Frontal cortex (tissue), 4 donors: ENCODE results near the gene RPRD2. TPM values are rescaled to one million over a fixed set of nuclear protein-coding genes. Genes with fewer than 3 reads are reported as not detected.
"Not testable (repeated sequence)": the region's sequence is repeated elsewhere in the genome, so short reads cannot be mapped to it uniquely, and the experiment has no call there.

Experiments
- DNase-seq, 2 donors: peaks; one replicate each; pipeline ENCODE4 v3.0.0; 2012; ENCODE audit warnings: low spot score in 2 of 2
- FAIRE-seq: peaks from 2 replicates; lab custom pipeline; 2012; peaks lifted over from hg19 to GRCh38; lab: Jason Lieb, UNC
- total RNA-seq: library from RNA; depleted of rRNA; stranded (reverse); fragments of >200 nt; gene quantifications from one replicate; pipeline ENCODE4 v1.2.3, GENCODE V29; 2014
- donor health status: control.
- donor health status: control.
- donor health status: control.

The RPRD2 gene
- total RNA-seq = 15.5 TPM

DNA sequence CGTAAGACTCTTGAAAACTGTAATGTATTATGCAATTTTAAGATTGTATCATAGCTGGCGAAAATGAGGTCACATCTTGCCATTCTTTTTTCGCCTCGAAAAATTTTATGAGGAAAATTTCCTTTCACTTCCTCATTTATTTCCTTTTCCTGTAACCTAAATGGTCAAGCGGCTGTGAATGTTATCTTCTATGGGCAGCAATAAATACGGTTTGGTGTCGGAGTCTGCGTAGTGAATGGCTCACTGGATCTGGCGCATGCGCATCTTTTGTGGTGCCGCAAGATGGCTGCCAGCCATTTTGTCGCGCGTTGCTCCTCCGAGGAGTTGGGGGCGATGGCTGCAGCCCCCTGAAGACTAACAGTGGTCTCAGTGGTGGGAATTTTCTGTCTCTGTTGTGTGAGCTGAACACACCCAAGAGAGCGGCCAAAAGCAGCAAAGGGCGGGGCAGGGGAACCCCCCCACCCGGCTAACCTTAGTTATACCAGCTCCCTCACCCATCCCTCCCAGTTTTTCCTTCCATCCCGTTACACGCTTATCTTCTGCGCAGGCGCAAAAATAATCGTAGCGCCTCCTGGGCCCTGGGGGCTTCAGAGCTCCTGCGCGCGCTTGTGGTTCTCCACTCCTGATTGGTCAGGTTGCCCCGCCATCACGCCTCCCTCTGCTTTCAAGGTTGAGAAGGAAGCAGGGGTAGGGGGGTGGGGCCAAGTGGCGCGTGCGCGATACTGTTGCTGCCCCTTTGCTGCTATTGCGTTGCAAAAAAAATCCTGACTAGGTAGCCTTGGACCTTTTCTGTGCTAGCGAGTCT, at the start of gene RPRD2:
TSS of gene RPRD2 (plus strand) at position 722 of the 805 bp plus-strand sequence. CDS start 568 bp downstream, outside the sequence.
- peak; percentile 86 to 90 for DNase-seq
- FAIRE-seq = no peak

DNA sequence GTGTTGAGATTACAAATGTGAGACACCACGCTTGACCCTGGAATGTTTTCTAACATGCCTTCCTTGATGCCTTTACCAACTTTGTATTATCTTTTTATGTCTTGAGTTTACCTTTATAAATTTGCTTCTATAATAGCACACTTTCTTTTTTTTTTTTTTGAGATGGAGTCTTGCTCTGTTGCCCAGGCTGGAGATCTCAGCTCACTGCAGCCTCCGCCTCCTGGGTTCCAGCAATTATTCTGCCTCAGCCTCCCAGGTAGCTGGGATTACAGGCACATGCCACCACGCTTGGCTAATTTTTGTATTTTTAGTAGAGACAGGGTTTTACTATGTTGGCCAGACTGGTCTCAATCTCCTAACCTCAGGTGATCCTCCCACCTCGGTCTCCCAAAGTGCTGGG, 49.3 kb upstream of the RPRD2 start:
- DNase-seq, FAIRE-seq: not testable (repeated sequence)

DNA sequence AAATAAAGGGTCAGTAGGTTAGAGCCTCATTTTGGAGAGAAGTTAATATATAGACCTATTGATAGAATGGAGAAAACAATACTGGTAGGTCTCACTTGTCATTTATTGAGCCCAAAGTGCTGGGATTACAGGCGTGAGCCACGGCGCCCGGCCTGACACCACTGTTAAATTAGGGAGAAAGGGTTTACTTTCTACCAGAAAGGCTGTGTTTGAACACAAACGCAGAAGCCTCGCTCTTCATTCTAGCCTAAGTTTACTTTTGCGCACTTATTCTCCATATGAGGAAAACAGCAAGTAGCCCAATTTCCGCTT, 43.3 kb upstream of the RPRD2 start:
- FAIRE-seq = no peak

DNA sequence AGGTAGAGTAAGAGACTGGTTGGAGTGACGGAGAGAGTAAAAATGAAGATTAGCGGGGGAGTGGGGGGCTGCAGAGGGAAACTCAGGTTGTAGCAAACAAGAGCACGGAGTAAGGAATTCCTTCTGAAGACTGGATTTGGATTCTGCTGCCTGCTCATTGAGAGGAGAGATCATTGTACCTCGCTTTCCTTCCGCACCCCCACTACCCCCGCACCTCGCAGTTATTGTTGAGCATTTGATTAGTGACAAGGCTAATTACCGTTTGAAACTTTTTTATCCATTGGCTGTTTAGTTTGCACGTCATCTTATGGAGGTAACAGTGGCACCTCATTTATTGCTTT, 42.2 kb upstream of the RPRD2 start:
- no peak for DNase-seq
- FAIRE-seq = no peak

More for the DNA sequence above, 43.3 kb upstream of the RPRD2 start:
- DNase-seq = no peak

DNA sequence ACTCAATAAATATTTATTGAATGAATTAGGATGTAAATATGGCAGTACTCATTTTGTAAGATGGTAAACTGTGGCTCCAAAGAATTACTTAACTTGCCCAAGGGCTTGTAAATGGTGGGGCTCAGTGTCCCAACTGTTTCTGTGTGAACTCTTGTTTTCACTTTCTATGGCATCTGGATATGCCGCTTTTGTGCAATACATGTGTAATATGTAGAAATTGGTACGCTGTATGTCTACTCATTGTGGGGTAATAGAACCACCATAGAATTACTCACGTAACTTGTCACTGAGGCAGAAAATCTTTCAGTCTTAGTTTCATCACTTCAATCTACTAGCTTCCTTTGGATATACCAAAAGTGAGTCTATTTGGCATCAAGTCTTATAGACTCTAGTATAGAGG, 41.6 kb upstream of the RPRD2 start:
- DNase-seq (no peak), FAIRE-seq (no peak)

DNA sequence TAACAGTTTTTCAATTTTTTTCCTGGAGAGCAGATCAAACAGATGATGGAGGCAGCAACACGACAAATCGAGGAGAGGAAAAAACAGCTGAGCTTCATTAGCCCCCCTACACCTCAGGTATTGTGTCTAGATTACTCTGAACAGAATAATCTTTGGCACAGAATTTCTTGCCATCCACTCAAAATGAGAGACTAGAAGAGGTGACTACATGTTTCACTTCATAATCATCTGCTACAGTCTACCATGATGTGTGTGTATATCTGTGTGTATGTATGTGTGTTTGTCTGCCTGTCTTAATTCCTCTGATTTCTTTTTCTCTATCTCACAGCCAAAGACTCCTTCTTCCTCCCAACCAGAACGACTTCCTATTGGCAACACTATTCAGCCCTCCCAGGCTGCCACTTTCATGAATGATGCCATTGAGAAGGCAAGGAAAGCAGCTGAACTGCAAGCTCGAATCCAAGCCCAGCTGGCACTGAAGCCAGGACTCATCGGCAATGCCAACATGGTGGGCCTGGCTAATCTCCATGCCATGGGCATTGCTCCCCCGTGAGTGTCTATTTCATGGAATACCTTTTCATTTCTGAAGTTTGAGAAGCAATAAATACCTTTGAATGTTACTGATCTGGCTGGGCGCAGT, 31.2 kb upstream of the RPRD2 start:
- no peak for DNase-seq
- no peak for FAIRE-seq

DNA sequence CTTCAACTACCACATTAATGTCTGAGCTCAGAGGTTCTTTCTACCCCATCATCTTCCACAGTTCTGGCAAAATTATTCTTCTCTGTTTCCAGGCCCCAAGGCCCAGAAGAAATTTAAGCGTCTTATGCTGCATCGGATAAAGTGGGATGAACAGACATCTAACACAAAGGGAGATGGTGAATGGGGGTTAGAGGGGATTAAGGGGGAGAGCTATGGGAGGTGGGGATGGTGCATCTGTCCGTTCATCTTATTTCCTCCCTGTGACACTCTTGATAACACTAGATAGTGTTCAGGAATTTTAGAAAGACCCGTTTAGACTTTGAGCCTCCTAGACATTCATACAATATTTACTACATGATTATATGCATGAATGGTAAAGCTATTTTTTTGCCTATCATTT, 17.6 kb upstream of the RPRD2 start:
- FAIRE-seq = no peak
- no peak for DNase-seq

DNA sequence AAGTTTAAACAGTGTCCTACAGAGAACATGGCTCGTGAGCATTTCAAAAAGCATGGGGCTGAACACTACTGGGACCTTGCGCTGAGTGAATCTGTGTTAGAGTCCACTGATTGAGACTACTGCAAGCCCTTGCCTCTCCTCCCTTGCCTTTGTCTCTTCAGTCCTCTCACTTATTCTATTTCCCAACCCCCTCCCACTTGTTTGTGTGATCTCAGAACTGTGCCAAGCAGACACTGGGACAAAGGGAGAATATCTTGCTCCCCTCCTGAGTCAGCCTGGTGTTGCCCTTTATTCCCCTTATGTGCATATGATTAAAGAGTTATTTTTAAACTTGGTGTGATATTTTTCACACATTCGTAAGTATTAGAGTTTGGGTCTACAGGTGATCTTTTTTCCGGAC, 11.1 kb upstream of the RPRD2 start:
- FAIRE-seq (no peak), DNase-seq (no peak)

DNA sequence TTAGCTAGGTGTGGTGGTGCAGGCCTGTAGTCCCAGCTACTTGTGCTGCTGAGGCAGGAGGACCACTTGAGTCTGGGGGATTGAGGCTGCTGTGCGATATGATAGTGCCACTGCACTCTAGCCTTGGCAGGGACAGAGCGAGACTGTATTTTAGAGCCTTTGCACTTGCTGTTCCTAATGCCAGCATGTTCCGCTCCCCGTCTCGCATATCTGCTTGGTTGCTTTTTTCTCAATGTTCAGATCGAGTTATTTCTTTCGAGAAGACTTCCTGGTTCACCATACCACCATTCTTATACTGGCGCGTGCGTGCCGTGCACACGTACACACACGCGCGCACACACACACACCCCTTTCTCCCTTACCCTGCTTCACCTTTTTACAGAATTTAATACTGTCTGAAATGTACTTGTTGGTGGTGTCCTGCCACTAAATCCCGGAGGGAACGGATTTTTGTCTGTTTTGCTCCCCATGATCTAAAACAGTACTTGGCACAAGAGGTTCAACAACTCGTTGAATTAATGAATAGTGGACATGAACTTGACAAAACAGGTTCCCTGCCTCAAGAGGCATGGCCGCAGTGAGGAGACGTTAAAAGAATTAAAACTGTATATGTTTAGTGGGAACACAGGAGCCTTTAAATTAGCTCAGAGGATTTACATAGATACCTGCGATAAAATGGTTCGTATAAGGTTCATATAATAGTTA, 1.1 kb upstream of the RPRD2 start:
- FAIRE-seq = no peak
- no peak for DNase-seq

DNA sequence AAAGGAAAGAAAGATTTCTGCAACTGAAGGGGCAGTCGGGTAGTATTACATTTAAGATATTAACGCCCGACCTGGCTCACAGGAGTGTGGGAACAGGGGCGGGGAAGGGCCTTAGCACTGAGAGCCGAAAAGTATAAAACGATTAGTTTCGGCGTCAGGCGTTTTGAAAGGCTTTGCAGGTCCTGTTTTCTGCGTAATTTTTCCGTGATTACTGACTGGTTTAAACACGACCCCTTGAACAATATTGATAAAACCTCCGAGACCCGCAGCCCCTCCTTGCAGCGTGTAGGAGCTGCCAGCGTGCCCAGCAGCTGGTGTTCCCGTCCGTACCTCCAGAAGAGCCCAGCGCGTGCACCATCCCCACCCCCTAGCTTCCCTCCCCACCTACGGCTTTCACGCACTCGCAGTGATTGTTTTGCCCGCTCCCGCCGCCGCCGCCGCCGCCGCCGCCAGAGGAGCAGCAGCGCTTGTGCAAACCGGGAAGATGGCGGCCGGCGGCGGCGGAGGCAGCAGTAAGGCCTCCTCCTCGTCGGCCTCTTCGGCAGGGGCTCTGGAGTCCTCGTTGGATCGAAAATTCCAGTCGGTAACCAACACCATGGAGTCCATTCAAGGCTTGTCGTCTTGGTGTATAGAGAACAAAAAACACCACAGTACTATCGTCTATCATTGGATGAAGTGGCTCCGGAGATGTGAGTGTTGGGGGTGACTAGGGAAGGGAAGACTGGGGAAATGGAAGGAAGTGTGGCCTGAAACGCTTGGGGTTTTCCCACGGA, 470 bp downstream of the RPRD2 start:
- DNase-seq (peak; percentile 46 to 51), FAIRE-seq (no peak)

DNA sequence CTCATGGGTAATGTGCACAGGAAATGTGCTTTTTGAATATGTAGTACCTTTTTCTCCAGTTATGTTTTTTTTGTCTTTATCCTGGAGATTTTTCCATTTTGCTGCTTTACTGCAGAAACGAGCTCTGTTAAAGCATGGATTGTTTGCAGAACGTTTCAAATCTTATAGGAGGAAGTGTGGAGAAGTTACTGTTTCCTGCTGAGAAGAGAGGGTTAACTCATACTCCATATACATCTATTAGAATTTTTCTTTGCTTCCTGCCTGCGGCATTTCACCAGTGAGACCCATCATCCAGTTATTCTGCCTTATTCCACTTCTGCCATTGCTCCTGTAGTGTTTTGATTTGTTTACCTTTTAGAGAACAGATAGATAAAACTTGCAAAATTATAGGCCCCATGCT, 2.0 kb downstream of the RPRD2 start:
- DNase-seq (no peak), FAIRE-seq (no peak)

DNA sequence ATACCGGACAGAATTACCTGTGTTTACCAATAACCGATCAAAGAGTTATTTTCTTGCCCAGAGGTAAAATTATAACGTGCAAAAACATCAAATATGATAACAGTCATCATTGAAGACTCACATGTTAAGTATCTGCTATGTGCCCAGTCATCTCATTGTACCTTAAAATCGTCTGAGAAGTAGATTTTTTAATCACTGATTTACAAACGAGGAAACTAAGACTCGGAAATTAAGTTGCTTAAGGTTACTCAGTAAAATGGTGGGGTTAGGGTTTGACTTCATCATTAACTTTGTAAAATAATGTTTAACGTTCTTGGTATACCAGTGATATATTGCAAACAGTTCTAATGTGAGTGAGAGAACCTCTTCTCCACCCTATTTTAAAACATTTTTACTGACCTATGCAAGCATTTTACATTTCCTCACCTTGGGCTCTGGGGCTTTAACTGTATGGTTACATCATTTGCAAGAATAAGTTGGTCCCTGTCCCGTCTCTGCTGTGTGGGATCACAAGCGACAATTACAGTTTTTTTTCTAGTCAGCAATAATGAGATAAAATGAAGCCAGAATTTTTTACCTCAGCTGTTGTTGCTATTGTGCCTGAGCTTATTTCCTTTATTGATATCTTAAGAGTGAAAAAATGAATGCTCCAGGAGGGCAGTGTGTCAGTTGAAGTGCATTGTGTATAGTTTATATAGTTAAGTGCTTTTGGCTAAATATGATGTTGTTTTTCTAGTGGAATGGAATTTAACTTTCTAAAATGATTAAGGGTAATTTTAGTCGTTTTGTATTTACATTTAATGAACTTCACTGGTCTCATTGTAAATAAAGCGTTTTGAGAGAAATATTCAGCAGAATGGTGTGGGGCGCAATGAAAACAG, 2.7 kb downstream of the RPRD2 start:
- FAIRE-seq (no peak), DNase-seq (no peak)

DNA sequence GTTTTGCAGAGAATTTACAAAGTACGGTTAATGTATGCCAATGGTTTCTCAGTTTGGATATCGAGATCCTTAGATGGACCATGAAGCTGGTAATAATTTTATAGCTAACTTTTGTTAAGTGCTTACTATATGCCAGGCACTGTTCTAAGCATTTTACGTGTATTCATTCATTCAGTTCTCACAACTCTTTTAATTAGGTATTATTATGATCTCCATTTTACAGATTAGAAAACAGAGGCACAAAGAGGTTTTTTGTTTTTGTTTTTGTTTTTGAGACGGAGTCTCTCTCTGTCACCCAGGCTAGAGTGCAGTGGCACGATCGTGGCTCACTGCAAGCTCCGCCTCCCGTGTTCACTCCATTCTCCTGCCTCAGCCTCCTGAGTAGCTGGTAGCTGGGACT, 7.2 kb downstream of the RPRD2 start:
- DNase-seq (no peak), FAIRE-seq (no peak)

DNA sequence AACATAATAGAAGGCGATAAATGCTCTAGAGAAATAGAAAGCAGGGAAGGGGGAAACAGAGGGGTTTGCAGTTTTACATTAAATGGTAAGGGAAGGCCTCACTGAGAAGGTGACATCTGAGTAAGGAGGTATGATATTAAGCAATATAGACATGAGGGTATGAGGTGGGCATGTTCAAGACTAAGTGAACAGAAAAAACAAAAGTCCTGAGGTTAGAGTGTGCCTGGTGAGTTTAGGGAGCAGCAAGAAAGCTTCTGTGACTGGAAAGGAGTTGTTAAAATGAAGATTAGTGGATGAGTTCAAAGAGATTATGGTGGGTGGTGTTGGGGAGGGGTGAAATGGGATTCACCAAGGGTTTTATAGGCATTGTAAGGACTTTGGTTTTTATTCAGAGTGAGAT, 8.6 kb downstream of the RPRD2 start:
- DNase-seq (no peak), FAIRE-seq (no peak)

DNA sequence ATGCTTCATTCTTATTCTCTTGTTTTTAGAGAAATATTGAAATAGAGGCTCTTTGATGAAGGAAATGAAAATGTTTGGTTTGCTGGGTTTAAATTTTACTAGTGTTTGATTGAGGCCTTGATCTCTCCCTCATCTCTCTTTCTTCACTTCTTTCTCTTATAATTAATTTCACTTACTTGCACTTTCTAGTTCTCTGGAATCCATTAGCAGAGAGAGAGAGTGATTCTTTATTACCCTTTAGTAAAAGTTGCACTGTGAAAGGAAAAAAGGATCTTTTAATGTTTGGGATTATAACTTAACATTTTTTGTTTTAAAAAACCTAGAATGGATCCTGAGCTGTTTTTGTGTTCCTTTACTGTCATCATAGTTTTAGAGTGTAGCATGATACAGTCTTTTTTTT, 12.2 kb downstream of the RPRD2 start:
- DNase-seq (no peak), FAIRE-seq (no peak)

DNA sequence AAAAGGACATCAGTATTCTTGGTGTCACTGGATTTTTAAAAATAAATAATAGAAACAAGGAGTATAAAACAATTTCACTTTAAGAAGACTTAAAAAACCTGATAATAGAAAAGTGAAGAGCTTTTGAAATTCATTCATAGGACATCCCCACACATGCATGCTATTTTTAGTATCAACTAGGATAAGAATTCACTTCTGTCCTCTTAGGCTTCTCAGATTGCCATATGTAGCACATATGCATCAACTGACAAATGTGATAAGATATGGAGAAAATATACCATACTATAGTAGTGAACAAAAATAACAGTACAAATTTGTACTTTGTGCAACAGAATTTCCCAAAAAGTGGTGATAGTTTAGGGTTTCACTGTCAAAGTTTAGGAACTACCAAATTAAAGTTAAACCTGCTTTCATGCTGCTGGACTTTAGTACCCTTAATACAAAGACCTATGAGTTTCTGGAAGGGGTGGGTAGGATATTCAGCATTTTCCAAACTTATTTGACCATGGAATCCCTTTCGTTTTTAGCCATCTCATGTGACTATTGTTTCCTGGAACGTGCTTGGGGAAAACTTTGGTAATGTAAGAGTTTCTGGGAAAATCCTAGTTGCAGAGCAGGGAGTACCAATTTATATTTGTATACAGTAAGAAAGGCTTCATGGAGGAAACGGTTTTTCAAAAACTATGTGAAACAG, 19.8 kb downstream of the RPRD2 start:
- no peak for DNase-seq

DNA sequence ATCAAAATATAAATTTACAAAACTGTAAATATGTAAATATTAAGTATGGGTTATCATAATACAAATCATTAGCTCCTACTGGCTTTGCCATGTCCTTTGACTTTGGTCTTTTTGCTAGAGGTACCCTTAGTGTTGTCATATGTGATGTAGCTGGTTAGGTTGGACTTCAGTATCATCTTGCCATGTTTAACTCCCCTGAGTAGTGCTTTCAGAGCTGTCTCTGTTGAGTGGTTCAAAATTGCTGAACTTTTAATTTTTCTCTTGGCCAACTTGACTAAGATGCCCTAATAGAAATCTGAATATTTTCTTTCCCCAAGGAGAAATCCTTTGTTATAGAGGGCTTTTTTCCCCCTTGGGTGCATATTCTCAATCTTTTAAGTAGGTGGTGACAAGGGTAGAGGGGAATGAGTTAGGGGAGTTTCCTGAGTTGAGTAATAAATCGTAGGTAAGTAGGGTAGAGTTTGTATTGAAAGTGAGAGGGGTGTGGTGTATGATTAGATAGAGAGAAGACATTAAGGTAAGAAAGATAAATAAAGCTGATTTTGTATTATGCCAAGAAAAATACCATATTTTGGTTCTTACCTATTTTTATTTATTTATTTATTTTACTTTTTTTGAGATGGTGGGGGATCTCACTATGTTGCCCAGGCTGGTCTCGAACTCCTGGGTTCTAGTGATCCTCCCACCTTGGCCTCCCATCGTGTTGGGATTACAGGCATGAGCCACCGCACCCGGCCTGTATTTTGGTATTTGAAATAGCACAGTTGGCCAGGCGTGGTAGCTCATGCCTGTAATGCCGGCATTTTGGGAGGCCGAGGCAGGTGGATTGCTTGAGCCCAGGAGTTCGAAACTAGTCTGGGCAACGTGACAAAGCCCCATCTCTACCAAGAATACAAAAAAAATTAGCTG, 21.8 kb downstream of the RPRD2 start:
- no peak for FAIRE-seq
- DNase-seq = no peak

More for the DNA sequence above, 19.8 kb downstream of the RPRD2 start:
- FAIRE-seq = no peak

DNA sequence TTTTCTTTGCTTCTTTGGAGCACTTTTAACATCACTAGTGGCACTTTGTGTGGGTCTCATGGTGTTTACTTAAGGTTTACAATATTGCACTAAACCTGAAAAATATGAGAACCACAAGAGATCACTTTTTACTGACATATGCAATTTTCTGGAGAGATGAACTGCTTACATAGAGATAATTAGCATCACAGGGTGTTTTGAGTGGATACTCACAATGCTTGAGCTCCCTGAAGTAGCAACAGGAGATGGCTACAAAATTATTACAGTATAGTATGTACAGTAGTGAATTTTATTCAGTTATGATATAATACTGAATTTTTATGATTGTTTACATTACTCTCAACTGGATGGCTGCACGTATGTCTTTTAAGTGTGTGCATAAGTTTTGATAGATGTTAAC, 22.6 kb downstream of the RPRD2 start:
- DNase-seq = no peak
- no peak for FAIRE-seq
